Neural progenitor cell (in vitro differentiated cells): Measurements from ENCODE around the gene KCNMA1. TPM values are rescaled to one million over a fixed set of nuclear protein-coding genes. Genes with fewer than 3 reads are reported as not detected.

Source experiments
- DNase-seq: peaks from one replicate; pipeline ENCODE4 v3.0.0-alpha.2; 2016; ENCODE audit warnings: low spot score
- H2AFZ ChIP-seq: fragments of 200-600 bp; sonication (generic); replicated peaks from 2 replicates; pipeline ENCODE4 v1.6.1; 2016; ENCODE audit warnings: antibody characterized with exemption
- H3F3A ChIP-seq: fragments of 200-600 bp; sonication (generic); 2 replicates; pipeline ENCODE4 v1.6.1; 2016; ENCODE audit warnings: antibody characterized with exemption, low read depth
- H3K27ac ChIP-seq: fragments of 200-600 bp; sonication (generic); 2 replicates; pipeline ENCODE4 v1.5.1; 2016; ENCODE audit warnings: mild to moderate bottlenecking
- H3K27me3 ChIP-seq: fragments of 200-600 bp; sonication (generic); 2 replicates; pipeline ENCODE4 v1.6.1; 2016; ENCODE audit warnings: mild to moderate bottlenecking, moderate library complexity
- H3K36me3 ChIP-seq: fragments of 200-600 bp; sonication (generic); 2 replicates; pipeline ENCODE4 v1.5.1; 2016
- H3K4me1 ChIP-seq: fragments of 200-600 bp; sonication (generic); 2 replicates; pipeline ENCODE4 v1.6.1; 2016; ENCODE audit warnings: mixed run types
- H3K4me2 ChIP-seq: fragments of 200-600 bp; sonication (generic); 2 replicates; pipeline ENCODE4 v1.6.1; 2016
- H3K4me3 ChIP-seq: fragments of 200-600 bp; sonication (generic); 2 replicates; pipeline ENCODE4 v1.5.1; 2016
- H3K79me2 ChIP-seq: fragments of 200-600 bp; sonication (generic); 2 replicates; pipeline ENCODE4 v1.6.1; 2016; ENCODE audit warnings: low read depth
- H3K9ac ChIP-seq: fragments of 200-600 bp; sonication (generic); 2 replicates; pipeline ENCODE4 v1.6.1; 2016
- H3K9me3 ChIP-seq: fragments of 200-600 bp; sonication (generic); 2 replicates; pipeline ENCODE4 v1.5.1; 2016; ENCODE audit warnings: low read depth
- H4K20me1 ChIP-seq: fragments of 200-600 bp; sonication (generic); 2 replicates; pipeline ENCODE4 v1.6.1; 2016; ENCODE audit warnings: low read depth
- H3K27ac Mint-ChIP-seq: 3 replicates; pipeline ENCODE4 v1.8.0; 2021; ENCODE audit warnings: mixed read lengths
- H3K27me3 Mint-ChIP-seq: 2 replicates; pipeline ENCODE4 v1.8.0; 2022; ENCODE audit warnings: low read depth, mild to moderate bottlenecking, inconsistent platforms, moderate library complexity, mixed read lengths; ENCODE audit not compliant: insufficient read depth
- H3K36me3 Mint-ChIP-seq: 3 replicates; pipeline ENCODE4 v1.8.0; 2021; ENCODE audit warnings: mixed read lengths
- H3K4me1 Mint-ChIP-seq: 3 replicates; pipeline ENCODE4 v1.8.0; 2021; ENCODE audit warnings: mixed read lengths
- H3K4me3 Mint-ChIP-seq: 3 replicates; pipeline ENCODE4 v1.8.0; 2021; ENCODE audit warnings: mild to moderate bottlenecking, moderate library complexity, mixed read lengths
- H3K9me3 Mint-ChIP-seq: 3 replicates; pipeline ENCODE4 v1.8.0; 2020; ENCODE audit warnings: mixed read lengths
- EZH2 ChIP-seq: fragments of 200-600 bp; sonication (generic); IDR thresholded peaks from 2 replicates; pipeline ENCODE4 v1.6.1; 2017; ENCODE audit warnings: antibody characterized with exemption, mild to moderate bottlenecking, moderate library complexity
- EZH2phosphoT487 ChIP-seq: fragments of 200-600 bp; sonication (generic); IDR thresholded peaks from 2 replicates; pipeline ENCODE4 v1.6.1; 2017; ENCODE audit warnings: antibody characterized with exemption
- total RNA-seq: library from RNA; depleted of rRNA; stranded (reverse); fragments of >200 nt; gene quantifications from 2 replicates; pipeline ENCODE4 v1.2.3, GENCODE V29; 2015; ENCODE audit warnings: low replicate concordance
- TF ChIP-seq, protein P1 (sequence below): fragments of 200-600 bp; sonication (generic); IDR thresholded peaks from 2 replicates; pipeline ENCODE4 v1.5.1; 2017; ENCODE audit warnings: antibody characterized with exemption, mild to moderate bottlenecking

The KCNMA1 gene
- total RNA-seq, 1 donor from 2014 or later = 2.4 TPM

DNA sequence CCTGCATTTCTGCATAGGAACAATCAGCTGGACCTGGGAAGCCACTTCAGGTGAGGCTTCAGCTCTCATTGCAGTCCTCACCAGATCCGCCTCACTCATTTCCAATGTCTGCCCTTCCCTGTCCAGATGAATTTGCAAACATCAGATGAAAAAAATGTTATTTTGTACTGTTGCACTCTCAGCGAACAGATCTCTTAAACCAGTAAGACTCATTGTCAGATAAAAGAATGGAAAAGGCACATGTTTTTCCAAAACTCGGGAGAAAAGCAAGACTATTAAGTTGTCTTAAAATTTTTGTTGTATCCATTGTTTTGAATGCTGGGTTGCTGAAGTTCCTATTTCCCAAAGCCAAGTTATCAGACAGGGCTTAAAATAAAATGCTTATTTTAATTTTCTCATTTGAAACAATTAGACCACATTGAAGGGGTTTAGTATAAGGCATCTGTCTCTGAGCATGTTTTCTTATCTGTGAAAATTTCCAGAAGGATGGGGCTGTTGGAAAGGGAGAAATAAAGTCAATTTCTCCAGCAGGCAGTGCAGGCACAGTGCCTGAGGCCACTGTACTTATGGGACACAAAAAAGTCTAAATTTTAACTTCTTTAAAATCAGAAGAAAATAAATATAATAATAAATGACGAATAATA, 396.8 kb downstream of the KCNMA1 start:
- Histone ChIP-seq H4K20me1 (no peaks in the 10 kb centered on the region), H3K79me2 (no peaks in the 10 kb centered on the region), H3K9me3 (no peaks in the 10 kb centered on the region), H3K4me1 (no peaks in the 10 kb centered on the region), H2AFZ (no peak overlapping the region), H3K4me3 (no peak overlapping the region), H3K4me2 (no peak overlapping the region), H3K27ac (no peak overlapping the region), H3K36me3 (no peaks in the 10 kb centered on the region), H3F3A (no peaks in the 10 kb centered on the region), H3K9ac (no peak overlapping the region), H3K27me3 (no peaks in the 10 kb centered on the region)
- Mint-ChIP-seq H3K4me3 (no peak overlapping the region), H3K27ac (no peak overlapping the region), H3K27me3 (peaks cover 2% of the 10 kb centered on the region), H3K4me1 (peaks cover 14% of the 10 kb centered on the region), H3K9me3 (no peaks in the 10 kb centered on the region), H3K36me3 (no peaks in the 10 kb centered on the region)
- TF ChIP-seq EZH2 = no peak
- TF ChIP-seq EZH2phosphoT487 = no peak
- TF ChIP-seq, protein P1, sequence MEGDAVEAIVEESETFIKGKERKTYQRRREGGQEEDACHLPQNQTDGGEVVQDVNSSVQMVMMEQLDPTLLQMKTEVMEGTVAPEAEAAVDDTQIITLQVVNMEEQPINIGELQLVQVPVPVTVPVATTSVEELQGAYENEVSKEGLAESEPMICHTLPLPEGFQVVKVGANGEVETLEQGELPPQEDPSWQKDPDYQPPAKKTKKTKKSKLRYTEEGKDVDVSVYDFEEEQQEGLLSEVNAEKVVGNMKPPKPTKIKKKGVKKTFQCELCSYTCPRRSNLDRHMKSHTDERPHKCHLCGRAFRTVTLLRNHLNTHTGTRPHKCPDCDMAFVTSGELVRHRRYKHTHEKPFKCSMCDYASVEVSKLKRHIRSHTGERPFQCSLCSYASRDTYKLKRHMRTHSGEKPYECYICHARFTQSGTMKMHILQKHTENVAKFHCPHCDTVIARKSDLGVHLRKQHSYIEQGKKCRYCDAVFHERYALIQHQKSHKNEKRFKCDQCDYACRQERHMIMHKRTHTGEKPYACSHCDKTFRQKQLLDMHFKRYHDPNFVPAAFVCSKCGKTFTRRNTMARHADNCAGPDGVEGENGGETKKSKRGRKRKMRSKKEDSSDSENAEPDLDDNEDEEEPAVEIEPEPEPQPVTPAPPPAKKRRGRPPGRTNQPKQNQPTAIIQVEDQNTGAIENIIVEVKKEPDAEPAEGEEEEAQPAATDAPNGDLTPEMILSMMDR = no peak
- DNase-seq = no peak

DNA sequence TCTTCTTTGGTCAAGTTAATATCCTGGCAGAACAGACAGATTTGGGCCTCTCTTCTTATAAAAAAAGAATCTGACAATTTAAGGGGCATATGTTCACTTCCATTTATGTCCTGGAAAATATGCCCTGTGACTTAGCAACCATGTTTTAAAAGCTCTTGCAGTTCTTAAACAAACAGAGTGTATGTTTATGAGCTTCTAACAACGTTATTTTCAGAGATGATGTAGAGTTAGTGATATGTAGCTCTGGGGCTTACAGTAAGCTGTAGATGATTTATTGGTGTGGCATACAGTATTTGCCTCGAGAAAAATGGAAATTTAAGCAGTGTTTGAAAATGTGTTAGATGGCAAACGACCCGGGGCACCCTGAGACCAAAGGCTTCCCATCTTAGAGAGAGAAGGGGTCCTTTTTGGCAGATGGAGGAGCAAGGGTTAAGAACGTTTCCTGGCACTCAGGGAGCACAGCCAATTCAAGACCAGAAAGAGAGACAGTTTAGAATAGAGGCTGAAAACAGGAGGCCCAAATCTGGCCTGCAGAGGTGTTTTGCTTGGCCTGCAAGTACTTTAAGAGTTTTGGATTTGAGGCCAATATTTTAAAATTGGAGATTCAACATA, 397.5 kb downstream of the KCNMA1 start:
- Mint-ChIP-seq H3K27me3 (peaks cover 2% of the 10 kb centered on the region), H3K4me3 (no peak overlapping the region), H3K36me3 (no peaks in the 10 kb centered on the region), H3K4me1 (peaks cover 14% of the 10 kb centered on the region), H3K27ac (no peak overlapping the region), H3K9me3 (no peaks in the 10 kb centered on the region)
- Histone ChIP-seq H3K4me3 (no peak overlapping the region), H3F3A (no peaks in the 10 kb centered on the region), H3K27ac (no peak overlapping the region), H3K36me3 (no peaks in the 10 kb centered on the region), H3K79me2 (no peaks in the 10 kb centered on the region), H3K4me2 (no peak overlapping the region), H3K9ac (no peak overlapping the region), H3K27me3 (no peaks in the 10 kb centered on the region), H3K4me1 (no peaks in the 10 kb centered on the region), H3K9me3 (no peaks in the 10 kb centered on the region), H4K20me1 (no peaks in the 10 kb centered on the region), H2AFZ (no peak overlapping the region)
- DNase-seq = no peak
- TF ChIP-seq, protein P1 = no peak
- TF ChIP-seq EZH2phosphoT487 = no peak

DNA sequence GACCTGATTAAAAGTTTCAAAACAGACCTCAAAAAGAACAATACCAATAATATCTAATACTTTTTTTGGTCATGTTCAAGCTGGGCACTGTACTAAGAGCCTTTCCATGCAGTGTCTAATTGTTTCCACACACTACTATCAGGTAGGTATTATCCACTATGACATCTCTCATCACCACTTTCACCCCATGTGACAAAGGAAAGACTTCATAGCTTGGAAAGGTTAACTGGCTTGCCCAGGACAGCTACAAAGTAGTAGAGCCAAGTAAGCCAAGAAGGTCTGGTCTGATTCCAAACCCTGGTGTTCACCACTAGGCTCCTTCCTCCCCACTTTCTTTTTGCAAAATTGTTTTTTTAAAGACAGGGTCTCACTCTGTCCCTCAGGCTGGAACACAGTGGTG, 400.5 kb downstream of the KCNMA1 start:
- H3K4me3 Mint-ChIP-seq = no peak overlapping the region
- Histone ChIP-seq H3K4me1 (no peaks in the 10 kb centered on the region), H4K20me1 (no peaks in the 10 kb centered on the region), H3K4me3 (no peak overlapping the region), H2AFZ (no peak overlapping the region), H3K4me2 (no peak overlapping the region), H3K27me3 (no peaks in the 10 kb centered on the region), H3K79me2 (no peaks in the 10 kb centered on the region), H3K9ac (no peak overlapping the region), H3F3A (no peaks in the 10 kb centered on the region), H3K36me3 (no peaks in the 10 kb centered on the region), H3K27ac (no peak overlapping the region), H3K9me3 (no peaks in the 10 kb centered on the region)
- no peaks in the 10 kb centered on the region for H3K36me3 Mint-ChIP-seq
- DNase-seq = no peak
- no peak for TF ChIP-seq EZH2phosphoT487
- TF ChIP-seq, protein P1 = no peak
- TF ChIP-seq EZH2 = no peak
- no peaks in the 10 kb centered on the region for H3K9me3 Mint-ChIP-seq
- H3K4me1 Mint-ChIP-seq = no peaks in the 10 kb centered on the region
- peaks cover 2% of the 10 kb centered on the region for H3K27me3 Mint-ChIP-seq
- H3K27ac Mint-ChIP-seq = no peak overlapping the region
